Mesothelial cell of epicardium (in vitro differentiated cells): Measurements from ENCODE around the gene IFT25. TPM values are rescaled to one million over a fixed set of nuclear protein-coding genes. Genes with fewer than 3 reads are reported as not detected.

ENCODE experiments used
- DNase-seq, 2 experiments: peaks; one replicate each; pipeline ENCODE4 v3.0.0; 2021; ENCODE audit warnings: low spot score in 2 of 2; ENCODE audit not compliant: unreplicated experiment in 2 of 2
- H3K27ac Mint-ChIP-seq: 2 replicates; pipeline ENCODE4 v1.8.0; 2021; ENCODE audit warnings: mixed read lengths
- H3K27me3 Mint-ChIP-seq: 2 replicates; pipeline ENCODE4 v1.8.0; 2021; ENCODE audit warnings: low read depth, mixed read lengths
- H3K36me3 Mint-ChIP-seq: 2 replicates; pipeline ENCODE4 v1.8.0; 2021; ENCODE audit warnings: mixed read lengths
- H3K4me1 Mint-ChIP-seq: 2 replicates; pipeline ENCODE4 v1.8.0; 2021; ENCODE audit warnings: mixed read lengths
- H3K4me3 Mint-ChIP-seq: 2 replicates; pipeline ENCODE4 v1.8.0; 2021; ENCODE audit warnings: mild to moderate bottlenecking, moderate library complexity, mixed read lengths
- H3K9me3 Mint-ChIP-seq: 2 replicates; pipeline ENCODE4 v1.8.0; 2021; ENCODE audit warnings: mixed read lengths
- CTCF ChIP-seq: fragments of 200-600 bp; sonication (generic); IDR thresholded peaks from one replicate; pipeline ENCODE4 v1.5.0; 2021; ENCODE audit warnings: antibody characterized with exemption; ENCODE audit not compliant: unreplicated experiment
- total RNA-seq: library from RNA; stranded (reverse); gene quantifications from 3 replicates; pipeline ENCODE4 v1.2.1, GENCODE V29; 2021

IFT25 gene
- total RNA-seq, 1 donor from 2014 or later = 36.8 TPM

GRCh38 chr1:53913352-53914033, 32.0 kb downstream of the IFT25 start:
- peak overlapping the region; percentile 84 for H3K27ac Mint-ChIP-seq
- H3K9me3 Mint-ChIP-seq = no peaks in the 10 kb centered on the region
- H3K27me3 Mint-ChIP-seq = no peaks in the 10 kb centered on the region
- H3K4me1 Mint-ChIP-seq = peaks cover 40% of the 10 kb centered on the region
- H3K36me3 Mint-ChIP-seq = peaks cover 14% of the 10 kb centered on the region
- DNase-seq = no peak
- H3K4me3 Mint-ChIP-seq = no peak overlapping the region
- no peak for TF ChIP-seq CTCF

GRCh38 chr1:53911442-53911841, 34.1 kb downstream of the IFT25 start:
- Mint-ChIP-seq H3K36me3 (peaks cover 7% of the 10 kb centered on the region), H3K27ac (no peak overlapping the region), H3K9me3 (no peaks in the 10 kb centered on the region), H3K4me1 (peaks cover 38% of the 10 kb centered on the region), H3K4me3 (no peak overlapping the region), H3K27me3 (no peaks in the 10 kb centered on the region)
- no peak for TF ChIP-seq CTCF
- DNase-seq = no peak

- peak overlapping the region; percentile 7 for H3K27ac Mint-ChIP-seq
Observed at GRCh38 chr1:53909946-53910345, 35.6 kb downstream of the IFT25 start.

GRCh38 chr1:53906121-53906520, 39.4 kb downstream of the IFT25 start:
- Mint-ChIP-seq H3K4me1 (peaks cover 15% of the 10 kb centered on the region), H3K36me3 (no peaks in the 10 kb centered on the region), H3K27ac (no peak overlapping the region), H3K27me3 (no peaks in the 10 kb centered on the region), H3K4me3 (no peak overlapping the region), H3K9me3 (no peaks in the 10 kb centered on the region)
- TF ChIP-seq CTCF = no peak
- no peak for DNase-seq

More at GRCh38 chr1:53909946-53910345, 35.6 kb downstream of the IFT25 start:
- Mint-ChIP-seq H3K4me3 (no peak overlapping the region), H3K9me3 (no peaks in the 10 kb centered on the region), H3K36me3 (peaks cover 4% of the 10 kb centered on the region), H3K27me3 (no peaks in the 10 kb centered on the region), H3K4me1 (peaks cover 30% of the 10 kb centered on the region)
- no peak for DNase-seq
- TF ChIP-seq CTCF = no peak

GRCh38 chr1:53905509-53905908, 40.0 kb downstream of the IFT25 start:
- no peak for TF ChIP-seq CTCF
- Mint-ChIP-seq H3K9me3 (no peaks in the 10 kb centered on the region), H3K4me1 (peaks cover 11% of the 10 kb centered on the region), H3K27ac (no peak overlapping the region), H3K36me3 (no peaks in the 10 kb centered on the region), H3K4me3 (no peak overlapping the region), H3K27me3 (no peaks in the 10 kb centered on the region)
- no peak for DNase-seq
